Cardiac muscle cell (in vitro differentiated cells and primary cell): ENCODE data around the gene IL12B. TPM values are rescaled to one million over a fixed set of nuclear protein-coding genes. Genes with fewer than 3 reads are reported as not detected.

Experiments
- DNase-seq, 2 donors: peaks; one replicate each; pipeline versions ENCODE4 v3.0.0 to v3.0.0-alpha.2; 2010 to 2017; ENCODE audit warnings: low read depth in 1 of 2, low spot score in 1 of 2
- H3K27ac ChIP-seq: fragments of 200-600 bp; sonication (generic); 2 replicates; pipeline ENCODE4 v1.5.1; 2016
- H3K27me3 ChIP-seq: fragments of 200-600 bp; sonication (generic); 2 replicates; pipeline ENCODE4 v1.6.0; 2016; ENCODE audit warnings: control low read depth
- H3K36me3 ChIP-seq: fragments of 200-600 bp; sonication (generic); 2 replicates; pipeline ENCODE4 v1.5.1; 2016; ENCODE audit warnings: control low read depth
- H3K4me1 ChIP-seq: fragments of 200-600 bp; sonication (generic); 2 replicates; pipeline ENCODE4 v1.8.1; 2017; ENCODE audit warnings: low read depth, mild to moderate bottlenecking, mixed run types
- H3K4me3 ChIP-seq: fragments of 200-600 bp; sonication (generic); 2 replicates; pipeline ENCODE4 v1.5.1; 2016; ENCODE audit warnings: mild to moderate bottlenecking
- H3K9me3 ChIP-seq: fragments of 200-600 bp; sonication (generic); 2 replicates; pipeline ENCODE4 v1.5.1; 2017; ENCODE audit warnings: low read depth, mild to moderate bottlenecking, control low read depth
- CTCF ChIP-seq: IDR thresholded peaks from 2 replicates; pipeline ENCODE4 v1.5.1; 2012; ENCODE audit warnings: low read depth, mild to moderate bottlenecking, low read length
- polyA plus RNA-seq: library from polyadenylated mRNA; unstranded; fragments of >200 nt; fragmentation: Nextera tagmentation; extraction: Ambion mirVana; gene quantifications from 2 replicates; pipeline ENCODE4 v1.2.1, GENCODE V29; 2016
- total RNA-seq: library from RNA; depleted of rRNA; stranded (reverse); fragments of >200 nt; gene quantifications from 2 replicates; pipeline ENCODE4 v1.2.3, GENCODE V29; 2016

IL12B gene
- total and polyA plus RNA-seq, 2 experiments from 2014 or later: not detected

- no peak overlapping the region for H3K4me3 ChIP-seq
- no peaks in the 10 kb centered on the region for H3K9me3 ChIP-seq
- TF ChIP-seq CTCF: no peak
- H3K4me1 ChIP-seq: peaks cover 10% of the 10 kb centered on the region
- H3K27me3 ChIP-seq: no peaks in the 10 kb centered on the region
- DNase-seq: peak in 1 of 2 donors; percentile 59
- H3K36me3 ChIP-seq: no peaks in the 10 kb centered on the region
- no peak overlapping the region for H3K27ac ChIP-seq
Observed at GRCh38 chr5:159337016-159337955, 7.0 kb upstream of the IL12B start.

- Histone ChIP-seq H3K4me1 (peaks cover 6% of the 10 kb centered on the region), H3K9me3 (no peaks in the 10 kb centered on the region), H3K36me3 (no peaks in the 10 kb centered on the region), H3K27me3 (peaks cover 3% of the 10 kb centered on the region), H3K27ac (no peak overlapping the region), H3K4me3 (no peak overlapping the region)
- no peak for DNase-seq
- TF ChIP-seq CTCF: no peak
Observed at GRCh38 chr5:159336586-159336985, 6.3 kb upstream of the IL12B start.

- no peak overlapping the region for H3K4me3 ChIP-seq
- no peaks in the 10 kb centered on the region for H3K9me3 ChIP-seq
- TF ChIP-seq CTCF: no peak
- DNase-seq: no peak
- H3K27ac ChIP-seq: no peak overlapping the region
- H3K36me3 ChIP-seq: no peaks in the 10 kb centered on the region
- H3K27me3 ChIP-seq: peaks cover 28% of the 10 kb centered on the region
- peaks cover 6% of the 10 kb centered on the region for H3K4me1 ChIP-seq
Observed at GRCh38 chr5:159333545-159333925, 3.2 kb upstream of the IL12B start.

GRCh38 chr5:159332800-159333544 is 2.7 kb upstream of the IL12B start:
- no peaks in the 10 kb centered on the region for H3K9me3 ChIP-seq
- peaks cover 6% of the 10 kb centered on the region for H3K4me1 ChIP-seq
- TF ChIP-seq CTCF: no peak
- H3K36me3 ChIP-seq: no peaks in the 10 kb centered on the region
- peaks cover 33% of the 10 kb centered on the region for H3K27me3 ChIP-seq
- DNase-seq: no peak
- H3K27ac ChIP-seq: no peak overlapping the region
- H3K4me3 ChIP-seq: no peak overlapping the region

GRCh38 chr5:159331093-159331973 is 1.0 kb upstream of the IL12B start:
- Histone ChIP-seq H3K4me3 (peak overlapping the region; percentile 47), H3K27me3 (peaks cover 43% of the 10 kb centered on the region), H3K27ac (no peak overlapping the region), H3K4me1 (peaks cover 6% of the 10 kb centered on the region), H3K9me3 (no peaks in the 10 kb centered on the region), H3K36me3 (no peaks in the 10 kb centered on the region)
- peak; percentile 64 to 68 for DNase-seq
- TF ChIP-seq CTCF: peak; percentile 81
